HG03066 (cell line): ENCODE data around the gene KCNIP4.

Experiments
- ATAC-seq: cut with Tn5 transposase; IDR thresholded peaks from one replicate; pipeline ENCODE4 v1.9.1; 2021; ENCODE audit warnings: low read depth; ENCODE audit not compliant: unreplicated experiment

The KCNIP4 gene

DNA sequence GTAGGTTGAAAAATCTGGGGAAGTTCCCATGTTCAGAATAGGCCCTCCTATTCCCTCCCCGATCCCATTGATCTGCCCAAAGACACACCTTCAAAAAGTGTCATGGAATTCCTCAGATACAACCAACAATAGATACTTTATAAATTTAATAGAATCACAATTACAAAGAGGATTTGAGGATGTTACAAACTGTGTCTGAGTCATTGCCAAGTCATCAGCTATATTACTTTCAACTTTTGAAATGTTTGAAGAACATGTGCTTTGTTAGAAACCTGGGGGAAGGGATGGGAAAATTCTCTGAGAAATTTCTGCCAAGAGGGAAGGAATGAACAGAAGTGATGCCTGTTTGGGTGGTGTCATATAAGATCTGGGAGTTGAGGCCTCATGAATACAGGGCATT lies 46.7 kb downstream of the KCNIP4 start:
- no peak for ATAC-seq

GRCh38 chr4:21901281-21901680 lies 47.3 kb downstream of the KCNIP4 start:
- ATAC-seq: no peak

DNA sequence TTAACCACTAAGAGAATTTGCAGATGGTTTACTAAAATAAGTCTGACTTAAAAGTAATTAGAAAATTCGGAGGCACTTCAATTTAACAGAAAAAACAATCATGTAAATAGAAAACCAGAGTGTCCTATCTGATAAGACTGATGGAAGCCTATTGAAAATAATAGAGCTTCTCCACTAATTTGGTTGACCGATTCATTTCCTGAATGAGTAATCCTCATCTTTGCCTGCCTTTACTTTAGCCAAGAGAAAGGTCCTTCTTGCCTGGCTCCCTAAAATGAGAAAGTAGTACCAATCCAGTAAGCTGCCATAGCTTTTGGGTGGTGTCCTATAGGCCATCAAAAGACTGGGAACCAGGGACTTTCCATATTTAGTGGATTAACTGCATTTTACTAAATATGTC lies 48.4 kb downstream of the KCNIP4 start:
- no peak for ATAC-seq

DNA sequence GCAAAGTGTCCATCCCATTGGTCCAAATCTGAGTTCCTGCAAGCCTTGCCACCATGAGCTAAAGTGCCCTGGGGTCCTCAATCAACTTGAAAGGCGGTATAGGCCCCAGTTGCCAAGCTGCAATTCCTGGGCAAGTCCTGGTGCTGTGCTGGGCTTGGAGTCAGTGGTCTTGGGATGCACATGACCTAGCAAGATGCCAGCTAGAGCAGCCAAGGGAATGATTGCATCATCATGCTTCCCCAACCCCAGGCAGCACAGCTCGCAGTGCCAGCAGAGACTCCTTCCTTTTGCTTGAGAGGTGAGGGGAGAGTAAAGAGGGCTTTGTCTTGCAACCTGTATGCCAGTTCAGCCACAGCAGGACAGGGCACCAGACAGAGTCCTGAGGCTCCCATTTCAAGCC lies 50.5 kb downstream of the KCNIP4 start:
- no peak for ATAC-seq

- ATAC-seq: no peak
Observed at GRCh38 chr4:21896767-21897166, 51.8 kb downstream of the KCNIP4 start.

DNA sequence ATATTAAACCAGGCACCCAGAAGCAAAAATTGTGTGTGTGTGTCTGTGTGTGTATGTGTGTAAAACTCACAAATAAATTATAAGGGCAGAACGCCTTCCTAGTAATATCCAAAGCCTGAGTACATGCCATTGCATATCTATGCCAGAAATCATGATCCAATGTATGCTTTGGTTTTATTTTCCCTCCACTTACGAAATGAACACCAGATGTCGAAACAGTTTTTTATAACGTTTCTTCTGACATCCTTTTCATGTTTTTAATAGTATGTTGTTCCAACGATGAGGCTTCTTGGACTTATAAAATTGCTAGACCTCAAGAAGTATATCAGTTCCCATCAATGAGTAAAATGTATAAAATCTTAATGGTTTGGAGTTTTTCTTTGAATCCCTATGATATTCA lies 55.4 kb downstream of the KCNIP4 start:
- ATAC-seq: no peak

- no peak for ATAC-seq
Observed at GRCh38 chr4:21890231-21890630, 58.3 kb downstream of the KCNIP4 start.

GRCh38 chr4:21888195-21888976 lies 60.2 kb downstream of the KCNIP4 start:
- ATAC-seq: peak; percentile 75

- ATAC-seq: no peak
Observed at GRCh38 chr4:21887481-21887880, 61.1 kb downstream of the KCNIP4 start.

DNA sequence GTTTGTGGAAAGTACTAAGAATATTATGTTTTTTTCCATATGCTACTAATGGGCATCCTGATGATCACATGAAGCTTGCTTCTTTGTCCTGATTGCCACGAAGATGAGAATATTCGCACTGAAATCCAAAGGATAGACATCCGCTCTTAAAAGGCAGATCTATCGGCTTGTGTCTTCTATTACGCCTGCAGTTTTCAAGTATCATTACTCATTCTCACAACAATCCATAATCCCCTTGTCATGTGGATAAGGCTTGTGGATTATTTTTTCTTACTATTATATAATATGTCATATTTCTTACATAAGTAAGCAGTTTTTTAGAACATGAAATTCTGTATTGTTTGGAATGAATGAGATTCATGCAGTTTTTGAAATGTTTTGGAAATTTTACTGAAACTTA lies 62.8 kb downstream of the KCNIP4 start:
- ATAC-seq: no peak

DNA sequence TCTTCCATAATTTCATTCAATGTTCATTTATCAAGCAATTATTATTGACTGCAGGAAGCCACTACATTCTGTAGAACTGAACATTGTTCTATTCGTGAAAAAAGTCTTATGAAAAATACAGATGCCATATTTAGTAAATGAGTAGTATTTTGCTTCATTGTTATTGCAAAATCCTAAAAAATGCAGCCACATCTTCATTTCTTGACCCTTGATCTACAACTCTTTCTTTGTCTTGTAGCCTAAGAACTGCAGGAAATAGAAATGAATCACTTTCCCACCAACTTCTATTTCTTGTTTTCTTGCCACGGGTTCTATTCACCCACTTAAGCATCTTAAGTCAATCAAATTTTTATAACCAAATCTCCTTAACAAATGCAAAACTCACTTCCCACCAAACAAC lies 63.3 kb downstream of the KCNIP4 start:
- ATAC-seq: no peak

- no peak for ATAC-seq
Observed at GRCh38 chr4:21884615-21885014, 64.0 kb downstream of the KCNIP4 start.

- ATAC-seq: no peak
Observed at GRCh38 chr4:21882051-21882839, 66.3 kb downstream of the KCNIP4 start.

DNA sequence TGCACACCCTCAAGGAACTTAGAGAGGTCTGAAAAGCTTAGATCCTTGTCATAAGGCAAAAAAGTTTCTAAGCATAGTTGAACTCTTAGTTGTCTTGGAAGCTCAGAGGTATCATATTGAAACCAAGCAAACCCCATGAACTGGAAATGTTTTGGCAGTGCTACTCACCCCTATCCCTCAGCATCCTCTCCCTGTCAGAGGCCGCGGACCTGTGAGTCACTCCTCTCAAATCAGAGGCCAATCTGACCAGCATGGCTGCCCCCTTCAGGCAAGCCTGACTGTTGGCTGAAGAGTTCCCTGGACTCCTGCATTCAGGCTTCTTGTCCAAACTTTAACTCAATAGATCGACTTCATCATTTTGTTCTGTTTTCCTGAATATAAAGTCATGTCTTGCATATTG lies 69.4 kb downstream of the KCNIP4 start:
- ATAC-seq: no peak

- no peak for ATAC-seq
Observed at GRCh38 chr4:21876711-21877110, 71.9 kb downstream of the KCNIP4 start.

GRCh38 chr4:21873145-21873544 lies 75.4 kb downstream of the KCNIP4 start:
- no peak for ATAC-seq

- no peak for ATAC-seq
Observed at GRCh38 chr4:21872101-21872500, 76.5 kb downstream of the KCNIP4 start.

DNA sequence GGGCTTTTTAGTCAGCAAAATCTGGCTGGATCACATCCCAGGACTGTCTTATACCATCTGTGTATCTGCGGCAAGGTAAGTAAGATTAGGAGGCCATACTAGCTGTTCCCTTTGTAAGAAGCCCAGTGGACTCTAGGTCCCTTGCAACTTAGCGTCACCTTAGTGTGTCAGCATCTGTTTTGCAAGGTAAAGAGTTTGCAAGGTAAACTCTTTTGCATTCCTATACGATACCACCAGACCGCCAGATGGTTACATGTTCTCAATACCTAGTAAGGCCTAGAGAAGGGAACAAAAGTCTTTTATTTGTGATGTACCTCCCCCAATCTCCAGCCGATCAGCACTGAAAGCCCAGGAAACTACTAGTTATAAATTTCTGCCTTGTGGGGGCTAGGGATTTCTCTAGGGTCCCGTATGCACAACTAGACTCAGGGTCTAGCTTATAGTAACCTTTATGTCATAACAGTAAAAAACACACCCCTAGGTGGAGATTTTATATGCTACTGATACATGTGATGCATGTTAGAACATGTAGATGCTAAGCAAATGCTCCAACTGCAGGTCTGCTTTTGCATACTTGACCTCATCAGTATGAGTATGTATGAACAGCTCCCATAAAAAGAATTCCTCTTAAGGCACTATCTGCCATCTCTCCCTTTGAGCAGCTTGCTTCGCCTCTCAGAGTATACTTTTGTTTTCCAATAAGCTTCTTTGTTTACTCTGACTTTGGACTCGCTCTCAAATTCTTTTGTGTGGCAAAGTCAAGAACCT lies 78.4 kb downstream of the KCNIP4 start:
- ATAC-seq: no peak

- no peak for ATAC-seq
Observed at GRCh38 chr4:21864686-21865085, 83.9 kb downstream of the KCNIP4 start.

- ATAC-seq: no peak
Observed at GRCh38 chr4:21862917-21863316, 85.7 kb downstream of the KCNIP4 start.

- no peak for ATAC-seq
Observed at GRCh38 chr4:21858971-21859370, 89.6 kb downstream of the KCNIP4 start.
